Measurements from ENCODE around the gene RFLNA. TPM values are rescaled to one million over a fixed set of nuclear protein-coding genes. Genes with fewer than 3 reads are reported as not detected.
A peak's percentile ranks its signal among the peaks of the same experiment; 100 is the strongest.

The RFLNA gene
- total and polyA plus RNA-seq, 2 of the 13 experiments (the other 11 are each of a cell fraction or from before 2014, with no cell fraction given) = not detected

- no TSS peak for BruUV-seq (replicated peaks)
- Histone ChIP-seq H3K9me3 (ENCODE audit: low read length) (no peaks in the 10 kb centered on the region), H4K20me1 (ENCODE audit: insufficient read depth, low read length) (0 out of 2 replicates have a peak, but pooled peaks cover 2% of the 10 kb centered on the region), H2AFZ (ENCODE audit: low read length) (no peak overlapping the region), H3K27ac (ENCODE audit: extremely low read length, insufficient read depth, low read length) (no peak overlapping the region), H3K4me1 (ENCODE audit: insufficient read depth, low read length) (no peaks in the 10 kb centered on the region), H3K9ac (ENCODE audit: insufficient read depth, low read depth, low read length) (no peak overlapping the region), H3K27me3 (ENCODE audit: control insufficient read depth in 1 of 2, insufficient read depth in 2 of 2, low read length in 2 of 2) (no peaks in the 10 kb centered on the region), H3K36me3 (replicated peaks in 1 of 2; ENCODE audit: control insufficient read depth in 1 of 2, insufficient read depth in 2 of 2, low read length in 2 of 2) (peaks cover 15 to 45% of the 10 kb centered on the region in 2 experiments; a peak in 4 of 5 replicates), H3K4me3 (replicated peaks in 1 of 3; ENCODE audit: insufficient read depth in 1 of 3, low read depth in 2 of 3, low read length in 3 of 3) (no peak overlapping the region), H3K4me2 (ENCODE audit: low read depth, low read length) (no peak overlapping the region), H3K79me2 (ENCODE audit: insufficient read depth, low read length) (no peaks in the 10 kb centered on the region)
- no peak for FAIRE-seq
- ChIA-PET CTCF (ENCODE audit: low intra/inter-chr PET ratio, low total read pairs) (no interaction called here), POLR2A (no interaction called here)
- intact Hi-C loops (cut with micrococcal nuclease; ENCODE audit: unreplicated experiment) = no loop called here
- WGBS (ENCODE audit: low lambda C conversion rate) = 80% methylated on average over 2 of the region's 14 CpGs
- in situ Hi-C loops (cut with HindIII; ENCODE audit: extremely low pct_ligation_motif_present, low pct_unique_long_range_greater_than_20kb) = no loop called here
- ATAC-seq = peak; percentile 18
- DNase-seq (ENCODE audit: low spot score) = no peak
- TF ChIP-seq NR2C2 (CRISPR knock-in tag; IDR thresholded peaks at IDR 0.05; ENCODE audit: borderline replicate concordance) (peak; percentile 58; the same call in 1 of the 2 replicates), ZSCAN21 (CRISPR knock-in tag; IDR thresholded peaks at IDR 0.05; ENCODE audit: borderline replicate concordance) (no peak), ZBTB38 (CRISPR knock-in tag; IDR thresholded peaks at IDR 0.05) (0 out of 2 replicates have a peak, but pooled peaks have one; percentile 47), MIXL1 (CRISPR knock-in tag; IDR thresholded peaks at IDR 0.05) (no peak), STAT6 (CRISPR knock-in tag; IDR thresholded peaks at IDR 0.05; ENCODE audit: borderline replicate concordance) (no peak), ZNF790 (CRISPR knock-in tag; IDR thresholded peaks at IDR 0.05; ENCODE audit: borderline replicate concordance) (no peak), DMAP1 (CRISPR knock-in tag; IDR thresholded peaks at IDR 0.05) (no peak), HNF4A (CRISPR knock-in tag; IDR thresholded peaks at IDR 0.05) (peak; percentile 58), SSRP1 (CRISPR knock-in tag; IDR thresholded peaks at IDR 0.05) (no peak), TRIM22 (IDR thresholded peaks at IDR 0.05) (no peak), NR2F6 (IDR thresholded peaks at IDR 0.05) (peak; percentile 51; the same call in 1 of the 2 replicates), NR2F6 (CRISPR knock-in tag; IDR thresholded peaks at IDR 0.05) (no peak), MTA1 (CRISPR knock-in tag; IDR thresholded peaks at IDR 0.05; ENCODE audit: borderline replicate concordance) (0 out of 2 replicates have a peak, but pooled peaks have one; percentile 38), ZNF333 (CRISPR knock-in tag; IDR thresholded peaks at IDR 0.05; ENCODE audit: borderline replicate concordance) (no peak), CSRNP2 (CRISPR knock-in tag; conservative IDR thresholded peaks at IDR 0.05; ENCODE audit: low read depth) (no peak), FOXK1 (CRISPR knock-in tag; IDR thresholded peaks at IDR 0.05; ENCODE audit: borderline replicate concordance, low read depth) (no peak), EEA1 (CRISPR knock-in tag; IDR thresholded peaks at IDR 0.05; ENCODE audit: borderline replicate concordance) (no peak), ASH2L (IDR thresholded peaks at IDR 0.05; ENCODE audit: insufficient read length, low read depth, low read length) (no peak), NKX3-1 (CRISPR knock-in tag; IDR thresholded peaks at IDR 0.05) (no peak), KDM4B (CRISPR knock-in tag; IDR thresholded peaks at IDR 0.05) (no peak), AGO2 (optimal IDR thresholded peaks at IDR 0.05; ENCODE audit: low read depth, low read length) (peak; percentile 46)
Measured at GRCh38 chr12:124334976-124335375, 40.1 kb downstream of the RFLNA start.
